Upper lobe of left lung (tissue), 6 donors: Measurements from ENCODE around the gene AOX1. TPM values are rescaled to one million over a fixed set of nuclear protein-coding genes. Genes with fewer than 3 reads are reported as not detected.
"Not testable (repeated sequence)": the region's sequence is repeated elsewhere in the genome, so short reads cannot be mapped to it uniquely, and the experiment has no call there.

Experiments
- ATAC-seq, 2 donors: fragments of 200-7000 bp; cut with Tn5 transposase; one replicate each; pipeline ENCODE4 v1.9.1; 2022; ENCODE audit warnings: mild to moderate bottlenecking in 2 of 2, moderate library complexity in 2 of 2; ENCODE audit not compliant: low FRiP score in 2 of 2
- DNase-seq, 2 donors: peaks; one replicate each; pipeline ENCODE4 v3.0.0-alpha.2; 2019 to 2020
- H3K27ac ChIP-seq, 4 donors: fragments of 200-600 bp; sonication (generic); one replicate each; pipeline ENCODE4 v1.5.1; 2016 to 2019
- H3K27me3 ChIP-seq, 4 donors: fragments of 200-600 bp; sonication (generic); one replicate each; pipeline ENCODE4 v1.5.1; 2017 to 2019
- H3K36me3 ChIP-seq, 4 donors: fragments of 200-600 bp; sonication (generic); one replicate each; pipeline ENCODE4 v1.5.1; 2016 to 2019
- H3K4me1 ChIP-seq, 4 donors: fragments of 200-600 bp; sonication (generic); one replicate each; pipeline ENCODE4 v1.5.1; 2018 to 2019
- H3K4me3 ChIP-seq, 4 donors: fragments of 200-600 bp; sonication (generic); one replicate each; pipeline ENCODE4 v1.5.1; 2017 to 2019; ENCODE audit warnings: mild to moderate bottlenecking in 2 of 4, moderate library complexity in 1 of 4
- H3K9me3 ChIP-seq, 4 donors: fragments of 200-600 bp; sonication (generic); one replicate each; pipeline ENCODE4 v1.5.1; 2018 to 2019
- EP300 ChIP-seq, 4 donors: sonication (generic); formaldehyde crosslinking; IDR thresholded peaks; one replicate each; pipeline ENCODE4 v1.5.1; 2017; ENCODE audit warnings: antibody characterized with exemption in 4 of 4, control low read depth in 2 of 4
- POLR2A ChIP-seq, 4 donors: fragments of 450-650 bp; IDR thresholded peaks; one replicate each; pipeline ENCODE4 v1.5.1; 2016 to 2017; ENCODE audit warnings: antibody characterized with exemption in 4 of 4, mild to moderate bottlenecking in 2 of 4
- POLR2AphosphoS5 ChIP-seq, 2 donors: sonication (generic); formaldehyde crosslinking; IDR thresholded peaks; one replicate each; pipeline ENCODE4 v1.5.1; 2017; ENCODE audit warnings: antibody characterized with exemption in 2 of 2
- WGBS, 2 donors: methylation state at CpG; one replicate each; pipeline ENCODE4 v1.1.5; 2017 to 2018; 5-methylcytosine and 5-hydroxymethylcytosine counted together
- total RNA-seq, 6 donors: library from RNA; depleted of rRNA in 4 of 6; stranded (reverse); fragments of >200 nt in 4 of 6; gene quantifications; one replicate each; pipeline versions ENCODE4 v1.1.0 to v1.2.1, GENCODE V29; 2016 to 2021
- TF ChIP-seq, protein P1 (sequence below), 6 experiments: fragments of 450-650 bp in 4 of 6; fragments of 200-600 bp in 2 of 6; sonication (generic) in 2 of 6; IDR thresholded peaks; one replicate each; pipeline ENCODE4 v1.5.1; 2016 to 2019; ENCODE audit warnings: antibody characterized with exemption in 6 of 6
- donor health status: DM: no; HTN: no; CAD: no; lungs with moderate emphysema.
- donor health status: DM: no; HTN: yes; CAD: no; lungs with severe emphysema.

AOX1 gene
- total RNA-seq, 6 donors from 2014 or later, result 8.7 to 49.0 (median 27.5) TPM

DNA sequence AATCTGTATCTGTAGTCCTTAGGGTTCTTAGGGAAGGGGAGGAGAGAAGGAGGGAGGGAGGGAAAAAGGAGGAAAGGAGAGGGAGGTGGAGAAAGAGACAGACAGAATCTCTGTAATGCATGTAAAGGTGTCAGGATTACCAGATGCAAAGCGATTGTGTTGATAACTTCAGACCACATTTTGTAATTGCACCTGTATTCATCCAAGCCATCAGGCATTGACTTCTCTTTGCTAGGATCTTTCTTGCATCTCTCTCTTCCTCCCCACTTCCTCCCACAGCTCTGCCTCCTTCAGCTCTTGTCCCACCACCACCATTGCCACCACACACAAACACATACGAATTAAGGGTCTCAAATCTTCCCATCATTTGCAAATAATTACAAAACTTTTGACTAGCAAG, 91.4 kb downstream of the AOX1 start:
- no peak for DNase-seq
- no peaks in the 10 kb centered on the region for H3K9me3 ChIP-seq
- no peaks in the 10 kb centered on the region for H3K36me3 ChIP-seq
- H3K4me3 ChIP-seq, result no peak overlapping the region
- no peak overlapping the region for H3K27ac ChIP-seq
- ATAC-seq, result no peak
- TF ChIP-seq POLR2AphosphoS5 (IDR thresholded peaks at IDR 0.05) (no peak), POLR2A (IDR thresholded peaks at IDR 0.05) (no peak), EP300 (IDR thresholded peaks at IDR 0.05) (no peak)
- TF ChIP-seq, protein P1, sequence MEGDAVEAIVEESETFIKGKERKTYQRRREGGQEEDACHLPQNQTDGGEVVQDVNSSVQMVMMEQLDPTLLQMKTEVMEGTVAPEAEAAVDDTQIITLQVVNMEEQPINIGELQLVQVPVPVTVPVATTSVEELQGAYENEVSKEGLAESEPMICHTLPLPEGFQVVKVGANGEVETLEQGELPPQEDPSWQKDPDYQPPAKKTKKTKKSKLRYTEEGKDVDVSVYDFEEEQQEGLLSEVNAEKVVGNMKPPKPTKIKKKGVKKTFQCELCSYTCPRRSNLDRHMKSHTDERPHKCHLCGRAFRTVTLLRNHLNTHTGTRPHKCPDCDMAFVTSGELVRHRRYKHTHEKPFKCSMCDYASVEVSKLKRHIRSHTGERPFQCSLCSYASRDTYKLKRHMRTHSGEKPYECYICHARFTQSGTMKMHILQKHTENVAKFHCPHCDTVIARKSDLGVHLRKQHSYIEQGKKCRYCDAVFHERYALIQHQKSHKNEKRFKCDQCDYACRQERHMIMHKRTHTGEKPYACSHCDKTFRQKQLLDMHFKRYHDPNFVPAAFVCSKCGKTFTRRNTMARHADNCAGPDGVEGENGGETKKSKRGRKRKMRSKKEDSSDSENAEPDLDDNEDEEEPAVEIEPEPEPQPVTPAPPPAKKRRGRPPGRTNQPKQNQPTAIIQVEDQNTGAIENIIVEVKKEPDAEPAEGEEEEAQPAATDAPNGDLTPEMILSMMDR (IDR thresholded peaks at IDR 0.05), result no peak
- H3K27me3 ChIP-seq, result no peaks in the 10 kb centered on the region
- WGBS, 2 donors, result 62 to 83% methylated on average over 2 of the region's 2 CpGs
- H3K4me1 ChIP-seq, result peaks cover 0 to 12% (median 9%) of the 10 kb centered on the region in 4 donors

GRCh38 chr2:200677721-200678532, 92.1 kb downstream of the AOX1 start:
- no peaks in the 10 kb centered on the region for H3K36me3 ChIP-seq
- no peaks in the 10 kb centered on the region for H3K9me3 ChIP-seq
- DNase-seq (no peak), ATAC-seq (peak; percentile 72 to 76)
- WGBS, 2 donors, result 46 to 58% methylated on average over 11 of the region's 11 CpGs
- peak overlapping the region in 2 of 4 donors; percentile 21 to 40 for H3K27ac ChIP-seq
- H3K4me1 ChIP-seq, result peaks cover 0 to 12% (median 10%) of the 10 kb centered on the region in 4 donors
- H3K27me3 ChIP-seq, result no peaks in the 10 kb centered on the region
- no peak overlapping the region for H3K4me3 ChIP-seq
- TF ChIP-seq, protein P1 (IDR thresholded peaks at IDR 0.05), result peak in 1 of 6 experiments; percentile 10
- TF ChIP-seq EP300 (IDR thresholded peaks at IDR 0.05), result no peak

DNA sequence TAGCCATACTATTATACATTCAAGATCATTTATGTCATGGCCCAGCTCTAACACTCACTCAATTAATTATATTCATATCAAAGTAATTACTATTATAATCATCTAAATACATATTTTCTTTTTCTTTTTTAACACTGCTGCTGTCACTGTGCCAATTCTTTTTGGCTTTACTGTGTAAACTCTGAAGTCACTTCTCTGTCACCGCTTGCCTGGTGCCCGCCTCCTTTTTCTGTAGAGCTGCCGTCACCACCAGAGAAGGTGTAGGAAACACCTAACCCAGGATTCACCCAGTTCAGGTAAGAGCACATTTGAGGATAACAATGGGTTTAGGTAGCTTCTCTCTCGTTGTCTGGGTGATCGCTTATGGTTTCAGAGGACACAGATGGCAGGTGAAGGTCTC, 93.3 kb downstream of the AOX1 start:
- H3K27ac ChIP-seq, result no peak overlapping the region
- no peaks in the 10 kb centered on the region for H3K27me3 ChIP-seq
- DNase-seq (no peak), ATAC-seq (no peak)
- peaks cover 0 to 12% (median 10%) of the 10 kb centered on the region in 4 donors for H3K4me1 ChIP-seq
- WGBS, 2 donors, result 71 to 84% methylated on average over 5 of the region's 5 CpGs
- H3K4me3 ChIP-seq, result no peak overlapping the region
- TF ChIP-seq, protein P1 (IDR thresholded peaks at IDR 0.05), result no peak
- TF ChIP-seq EP300 (IDR thresholded peaks at IDR 0.05) (no peak), POLR2A (IDR thresholded peaks at IDR 0.05) (no peak), POLR2AphosphoS5 (IDR thresholded peaks at IDR 0.05) (no peak)
- H3K36me3 ChIP-seq, result no peaks in the 10 kb centered on the region
- no peaks in the 10 kb centered on the region for H3K9me3 ChIP-seq

DNA sequence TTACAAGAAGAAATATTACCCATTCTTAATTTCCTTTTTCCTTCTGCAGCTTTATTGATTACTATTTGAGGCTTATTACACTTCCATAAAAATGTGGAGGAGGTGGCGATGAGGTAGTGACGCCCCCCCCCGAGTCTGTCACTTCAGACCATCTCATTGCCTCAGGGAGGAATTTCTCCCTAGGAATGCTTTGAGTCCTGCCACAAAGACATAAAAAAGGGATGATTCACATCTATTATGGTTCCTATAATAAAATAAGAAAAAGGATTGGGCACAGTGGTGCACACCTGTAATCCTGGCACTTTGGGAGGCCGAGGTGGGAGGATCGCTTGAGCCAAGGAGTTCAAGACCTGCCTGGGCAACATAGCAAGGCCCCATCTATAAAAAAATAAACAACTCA, 93.7 kb downstream of the AOX1 start:
- ATAC-seq (no peak), DNase-seq (no peak)
- Histone ChIP-seq H3K9me3 (no peaks in the 10 kb centered on the region), H3K27me3 (no peaks in the 10 kb centered on the region), H3K36me3 (no peaks in the 10 kb centered on the region), H3K4me3 (no peak overlapping the region), H3K4me1 (peaks cover 0 to 12% (median 10%) of the 10 kb centered on the region in 4 donors), H3K27ac (no peak overlapping the region)
- WGBS, 2 donors, result 91 to 94% methylated on average over 5 of the region's 5 CpGs
- TF ChIP-seq EP300 (IDR thresholded peaks at IDR 0.05) (no peak), POLR2A (IDR thresholded peaks at IDR 0.05) (no peak), POLR2AphosphoS5 (IDR thresholded peaks at IDR 0.05) (no peak)
- TF ChIP-seq, protein P1 (IDR thresholded peaks at IDR 0.05), result no peak

GRCh38 chr2:200681697-200682096, 95.9 kb downstream of the AOX1 start:
- Histone ChIP-seq H3K9me3 (no peaks in the 10 kb centered on the region), H3K4me3 (no peak overlapping the region), H3K27ac (no peak overlapping the region), H3K36me3 (no peaks in the 10 kb centered on the region), H3K27me3 (no peaks in the 10 kb centered on the region), H3K4me1 (peaks cover 0 to 12% (median 10%) of the 10 kb centered on the region in 4 donors)
- DNase-seq (no peak), ATAC-seq (peak in 1 of 2 donors; percentile 44)
- WGBS, 2 donors, result 39 to 51% methylated on average over 2 of the region's 2 CpGs
- TF ChIP-seq, protein P1 (IDR thresholded peaks at IDR 0.05), result no peak
- TF ChIP-seq POLR2AphosphoS5 (IDR thresholded peaks at IDR 0.05) (no peak), POLR2A (IDR thresholded peaks at IDR 0.05) (no peak), EP300 (IDR thresholded peaks at IDR 0.05) (no peak)

GRCh38 chr2:200682407-200682806, 96.6 kb downstream of the AOX1 start:
- not testable (repeated sequence) for H3K4me3 ChIP-seq, H3K27me3 ChIP-seq, DNase-seq, H3K36me3 ChIP-seq, H3K27ac ChIP-seq, H3K9me3 ChIP-seq, ATAC-seq
- peaks cover 0 to 10% (median 9%) of the 10 kb centered on the region in 4 donors for H3K4me1 ChIP-seq
- WGBS, 2 donors, result 91 to 97% methylated on average over 3 of the region's 5 CpGs
